Endothelial cell of umbilical vein (primary cell): ENCODE measurements around the gene TBC1D24. TPM values are rescaled to one million over a fixed set of nuclear protein-coding genes. Genes with fewer than 3 reads are reported as not detected.

Experiments used
- BruUV-seq: library from RNA; stranded (reverse); fragments of 400-500 nt; replicated peaks from 2 replicates; lab custom pipeline; 2021; lab: Mats Ljungman, UMichigan
- CTCF ChIA-PET: fragments of 300-600, 350-600 bp; sonication (Branson Sonifier 250); formaldehyde crosslinking; loops from one replicate; lab custom pipeline; 2021; ENCODE audit warnings: antibody characterized with exemption, inconsistent platforms; lab: Charles Lee
- POLR2A ChIA-PET: fragments of 300-600, 350-600 bp; sonication (Branson Sonifier 250); formaldehyde crosslinking; loops from one replicate; lab custom pipeline; 2021; ENCODE audit warnings: antibody characterized with exemption, inconsistent platforms; lab: Charles Lee
- DNase-seq: peaks from one replicate; pipeline ENCODE4 v3.0.0-alpha.2; 2011; ENCODE audit warnings: low read depth, low spot score
- FAIRE-seq: peaks from 2 replicates; lab custom pipeline; 2011; peaks lifted over from hg19 to GRCh38; lab: Jason Lieb, UNC
- H2AFZ ChIP-seq: 2 replicates; pipeline ENCODE4 v1.6.0; 2012; ENCODE audit warnings: low read depth, low read length, control low read depth, inconsistent platforms
- H3K27ac ChIP-seq: 2 replicates; pipeline ENCODE4 v1.5.1; 2011; ENCODE audit warnings: low read depth, mild to moderate bottlenecking, control low read depth, low read length, moderate library complexity; ENCODE audit not compliant: insufficient read depth
- H3K27me3 ChIP-seq, 2 experiments: 2 replicates each; pipeline versions ENCODE4 v1.6.0 to v1.6.1; 2011; ENCODE audit warnings: low read length in 2 of 2, mixed read lengths in 1 of 2; ENCODE audit not compliant: control insufficient read depth in 2 of 2, insufficient read depth in 2 of 2
- H3K36me3 ChIP-seq, 2 experiments: 2 replicates in 1 of 2; 3 replicates in 1 of 2; pipeline ENCODE4 v1.5.1; 2011; ENCODE audit warnings: low read length in 2 of 2, mild to moderate bottlenecking in 1 of 2, moderate library complexity in 1 of 2; ENCODE audit not compliant: control insufficient read depth in 2 of 2, insufficient read depth in 2 of 2; ENCODE audit errors: extremely low read depth in 1 of 2
- H3K4me1 ChIP-seq: 3 replicates; pipeline ENCODE4 v1.5.1; 2011; ENCODE audit warnings: mild to moderate bottlenecking, low read length; ENCODE audit not compliant: control insufficient read depth, insufficient read depth; ENCODE audit errors: extremely low read depth
- H3K4me2 ChIP-seq: 2 replicates; pipeline ENCODE4 v1.6.1; 2011; ENCODE audit warnings: low read length, control low read depth, mixed read lengths; ENCODE audit not compliant: insufficient read depth
- H3K4me3 ChIP-seq, 3 experiments: fragments of 200-600 bp in 1 of 3; sonication (generic), shearing (Covaris generic) in 1 of 3; replicated peaks in 1 of 3; 2 replicates each; pipeline ENCODE4 v1.5.1; 2011 to 2016; ENCODE audit warnings: control low read depth in 3 of 3, low read length in 3 of 3, mild to moderate bottlenecking in 2 of 3, inconsistent platforms in 1 of 3, low read depth in 1 of 3, moderate library complexity in 1 of 3; ENCODE audit not compliant: insufficient read depth in 1 of 3
- H3K79me2 ChIP-seq: 2 replicates; pipeline ENCODE4 v1.6.0; 2012; ENCODE audit warnings: low read length, inconsistent platforms; ENCODE audit not compliant: control insufficient read depth, insufficient read depth
- H3K9ac ChIP-seq: replicated peaks from 2 replicates; pipeline ENCODE3; 2011; ENCODE audit warnings: low read length, control low read depth; ENCODE audit not compliant: insufficient read depth; ENCODE audit errors: extremely low read depth
- H3K9me1 ChIP-seq: replicated peaks from 3 replicates; pipeline ENCODE4 v1.6.0; 2011; ENCODE audit warnings: mild to moderate bottlenecking, low read length; ENCODE audit not compliant: control insufficient read depth, insufficient read depth; ENCODE audit errors: extremely low read depth
- H3K9me3 ChIP-seq: replicated peaks from 2 replicates; pipeline ENCODE4 v1.5.1; 2012; ENCODE audit warnings: low read length, inconsistent platforms; ENCODE audit not compliant: control insufficient read depth, insufficient read depth
- H4K20me1 ChIP-seq: replicated peaks from 2 replicates; pipeline ENCODE3; 2011; ENCODE audit warnings: mild to moderate bottlenecking, low read length; ENCODE audit not compliant: control insufficient read depth, insufficient read depth; ENCODE audit errors: extremely low read depth
- EZH2 ChIP-seq: IDR thresholded peaks from 2 replicates; pipeline ENCODE4 v1.6.1; 2012; ENCODE audit warnings: borderline replicate concordance, low read depth, mild to moderate bottlenecking, moderate library complexity, low read length, inconsistent platforms; ENCODE audit not compliant: severe bottlenecking
- FOS ChIP-seq: IDR thresholded peaks from 2 replicates; pipeline ENCODE4 v1.6.1; 2011; ENCODE audit warnings: mild to moderate bottlenecking, low read length, moderate library complexity, borderline replicate concordance; ENCODE audit not compliant: insufficient read depth
- GATA2 ChIP-seq: IDR thresholded peaks from 2 replicates; pipeline ENCODE4 v1.7.0; 2011; ENCODE audit warnings: low read depth, mild to moderate bottlenecking, moderate library complexity, mixed read lengths, low read length; ENCODE audit not compliant: insufficient read length, insufficient read depth
- JUN ChIP-seq: IDR thresholded peaks from 2 replicates; pipeline ENCODE4 v1.6.1; 2011; ENCODE audit warnings: borderline replicate concordance, low read depth; ENCODE audit not compliant: insufficient read length, insufficient read depth
- MYC ChIP-seq: IDR thresholded peaks from one replicate; pipeline ENCODE4 v1.6.1; 2011; ENCODE audit warnings: mild to moderate bottlenecking, low read depth, low read length
- POLR2A ChIP-seq: IDR thresholded peaks from 2 replicates; pipeline ENCODE4 v1.6.1; 2012; ENCODE audit warnings: low read depth, mild to moderate bottlenecking, control low read depth, low read length
- POLR2AphosphoS5 ChIP-seq: IDR thresholded peaks from 2 replicates; pipeline ENCODE4 v1.6.1; 2012; ENCODE audit warnings: low read depth, mild to moderate bottlenecking, control low read depth, low read length, moderate library complexity; ENCODE audit not compliant: insufficient read depth
- dilution Hi-C: fragments of 300-500 bp; cut with MboI; formaldehyde crosslinking; loops from one replicate; pipeline ENCODE4 v1.15.0; 2019; ENCODE audit warnings: low sequenced_read_pairs; ENCODE audit not compliant: extremely low pct_ligation_motif_present
- intact Hi-C: fragments of 100-400 bp; cut with micrococcal nuclease; formaldehyde crosslinking; loops from one replicate; pipeline ENCODE4 v1.10.0; 2022
- polyA plus RNA-seq, 4 experiments: library from polyadenylated mRNA; depleted of rRNA in 3 of 4; stranded (reverse) in 3 of 4; unstranded in 1 of 4; fragments of >200 nt; gene quantifications; 2 replicates each; pipeline versions ENCODE4 v1.2.1 to v1.2.3, GENCODE V29; 2011 to 2012; ENCODE audit warnings: missing spikeins in 1 of 4
- total RNA-seq: library from RNA; stranded (reverse); gene quantifications from 2 replicates; pipeline ENCODE4 v1.2.3, GENCODE V29; 2021
- TF ChIP-seq, protein P1 (sequence below), 2 donors: IDR thresholded peaks; 1 replicate in 1 of 2; 2 replicates in 1 of 2; pipeline ENCODE4 v1.5.1; 2011; ENCODE audit warnings: low read length in 2 of 2, mild to moderate bottlenecking in 2 of 2, moderate library complexity in 2 of 2, control low read depth in 1 of 2, inconsistent platforms in 1 of 2, low read depth in 1 of 2; ENCODE audit not compliant: insufficient read depth in 1 of 2; ENCODE audit errors: extremely low read depth in 1 of 2
- TF ChIP-seq, protein P2 (sequence below): IDR thresholded peaks from 2 replicates; pipeline ENCODE4 v1.6.1; 2011; ENCODE audit not compliant: insufficient read depth, insufficient read length

TBC1D24 gene
- total and polyA plus RNA-seq, 2 donors (not counting 3 experiments of a cell fraction or from before 2014, with no cell fraction given), result 8.1 to 22.8 TPM

DNA sequence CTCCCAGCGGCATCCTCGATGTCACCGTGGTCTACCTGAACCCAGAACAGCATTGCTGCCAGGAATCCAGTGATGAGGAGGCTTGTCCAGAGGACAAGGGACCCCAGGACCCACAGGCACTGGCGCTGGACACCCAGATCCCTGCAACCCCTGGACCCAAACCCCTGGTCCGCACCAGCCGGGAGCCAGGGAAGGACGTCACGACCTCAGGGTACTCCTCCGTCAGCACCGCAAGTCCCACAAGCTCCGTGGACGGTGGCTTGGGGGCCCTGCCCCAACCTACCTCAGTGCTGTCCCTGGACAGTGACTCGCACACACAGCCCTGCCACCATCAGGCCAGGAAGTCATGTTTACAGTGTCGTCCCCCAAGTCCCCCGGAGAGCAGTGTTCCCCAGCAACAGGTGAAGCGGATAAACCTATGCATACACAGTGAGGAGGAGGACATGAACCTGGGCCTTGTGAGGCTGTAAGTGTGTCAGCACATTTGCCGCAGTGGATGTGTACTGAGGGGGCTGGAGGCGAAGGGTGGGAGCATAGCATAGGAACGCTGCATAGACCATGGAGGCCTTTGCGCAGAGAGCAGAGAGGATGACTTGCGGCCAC lies 18.3 kb upstream of the TBC1D24 start:
- intact Hi-C loops (no loop called here), dilution Hi-C loops (no loop called here)
- no peaks in the 10 kb centered on the region for H3K9me3 ChIP-seq
- H3K9ac ChIP-seq, result no peak overlapping the region
- H3K4me3 ChIP-seq, result no peak overlapping the region
- CTCF ChIA-PET, result interaction anchor here (1.6 kb wide), 1 partner anchor 16 kb away, joined by 4 read pairs; no protein-coding TSS in a partner anchor
- FAIRE-seq (no peak), DNase-seq (no peak)
- no peaks in the 10 kb centered on the region for H3K9me1 ChIP-seq
- no TSS peak for BruUV-seq
- no peaks in the 10 kb centered on the region for H3K27me3 ChIP-seq
- no peaks in the 10 kb centered on the region for H4K20me1 ChIP-seq
- TF ChIP-seq, protein P1, sequence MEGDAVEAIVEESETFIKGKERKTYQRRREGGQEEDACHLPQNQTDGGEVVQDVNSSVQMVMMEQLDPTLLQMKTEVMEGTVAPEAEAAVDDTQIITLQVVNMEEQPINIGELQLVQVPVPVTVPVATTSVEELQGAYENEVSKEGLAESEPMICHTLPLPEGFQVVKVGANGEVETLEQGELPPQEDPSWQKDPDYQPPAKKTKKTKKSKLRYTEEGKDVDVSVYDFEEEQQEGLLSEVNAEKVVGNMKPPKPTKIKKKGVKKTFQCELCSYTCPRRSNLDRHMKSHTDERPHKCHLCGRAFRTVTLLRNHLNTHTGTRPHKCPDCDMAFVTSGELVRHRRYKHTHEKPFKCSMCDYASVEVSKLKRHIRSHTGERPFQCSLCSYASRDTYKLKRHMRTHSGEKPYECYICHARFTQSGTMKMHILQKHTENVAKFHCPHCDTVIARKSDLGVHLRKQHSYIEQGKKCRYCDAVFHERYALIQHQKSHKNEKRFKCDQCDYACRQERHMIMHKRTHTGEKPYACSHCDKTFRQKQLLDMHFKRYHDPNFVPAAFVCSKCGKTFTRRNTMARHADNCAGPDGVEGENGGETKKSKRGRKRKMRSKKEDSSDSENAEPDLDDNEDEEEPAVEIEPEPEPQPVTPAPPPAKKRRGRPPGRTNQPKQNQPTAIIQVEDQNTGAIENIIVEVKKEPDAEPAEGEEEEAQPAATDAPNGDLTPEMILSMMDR (IDR thresholded peaks at IDR 0.05; ENCODE audit: extremely low read depth in 1 of 2, insufficient read depth in 1 of 2, low read depth in 1 of 2, low read length in 2 of 2), result no peak
- TF ChIP-seq POLR2A, result no peak
- TF ChIP-seq FOS, result no peak
- no peak for TF ChIP-seq GATA2
- TF ChIP-seq EZH2, result no peak
- TF ChIP-seq, protein P2, sequence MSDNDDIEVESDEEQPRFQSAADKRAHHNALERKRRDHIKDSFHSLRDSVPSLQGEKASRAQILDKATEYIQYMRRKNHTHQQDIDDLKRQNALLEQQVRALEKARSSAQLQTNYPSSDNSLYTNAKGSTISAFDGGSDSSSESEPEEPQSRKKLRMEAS, result no peak
- no peak for TF ChIP-seq MYC
- no peak for TF ChIP-seq POLR2AphosphoS5
- no peak for TF ChIP-seq JUN
- H3K4me2 ChIP-seq, result no peak overlapping the region
- H3K4me1 ChIP-seq, result peaks cover 10% of the 10 kb centered on the region
- POLR2A ChIA-PET, result no interaction called here
- H3K27ac ChIP-seq, result no peak overlapping the region
- H3K79me2 ChIP-seq, result no peaks in the 10 kb centered on the region
- H2AFZ ChIP-seq, result no peak overlapping the region
- peaks cover 23% of the 10 kb centered on the region in 2 experiments for H3K36me3 ChIP-seq
